BE2C (cell line): ENCODE data around the gene ZNF688.

ENCODE experiments used
- DNase-seq: peaks from one replicate; pipeline ENCODE4 v3.0.0-alpha.2; 2020
- H3K27me3 ChIP-seq: fragments of 250-450 bp; sonication (Bioruptor Pico); 2 replicates; pipeline ENCODE4 v1.5.1; 2020; ENCODE audit warnings: mild to moderate bottlenecking
- H3K36me3 ChIP-seq: fragments of 250-450 bp; sonication (Bioruptor Pico); 2 replicates; pipeline ENCODE4 v1.5.1; 2020; ENCODE audit warnings: mild to moderate bottlenecking
- H3K4me1 ChIP-seq: fragments of 250-450 bp; sonication (Bioruptor Pico); 2 replicates; pipeline ENCODE4 v1.5.1; 2020
- H3K4me3 ChIP-seq: 2 replicates; pipeline ENCODE4 v1.5.1; 2011; ENCODE audit warnings: low read depth, low read length
- H3K9me3 ChIP-seq: fragments of 250-450 bp; sonication (Bioruptor Pico); 2 replicates; pipeline ENCODE4 v1.5.1; 2020
- TF ChIP-seq, protein P1 (sequence below): IDR thresholded peaks from 2 replicates; pipeline ENCODE4 v1.5.1; 2012; ENCODE audit warnings: mild to moderate bottlenecking, low read depth, low read length

ZNF688 gene

DNA sequence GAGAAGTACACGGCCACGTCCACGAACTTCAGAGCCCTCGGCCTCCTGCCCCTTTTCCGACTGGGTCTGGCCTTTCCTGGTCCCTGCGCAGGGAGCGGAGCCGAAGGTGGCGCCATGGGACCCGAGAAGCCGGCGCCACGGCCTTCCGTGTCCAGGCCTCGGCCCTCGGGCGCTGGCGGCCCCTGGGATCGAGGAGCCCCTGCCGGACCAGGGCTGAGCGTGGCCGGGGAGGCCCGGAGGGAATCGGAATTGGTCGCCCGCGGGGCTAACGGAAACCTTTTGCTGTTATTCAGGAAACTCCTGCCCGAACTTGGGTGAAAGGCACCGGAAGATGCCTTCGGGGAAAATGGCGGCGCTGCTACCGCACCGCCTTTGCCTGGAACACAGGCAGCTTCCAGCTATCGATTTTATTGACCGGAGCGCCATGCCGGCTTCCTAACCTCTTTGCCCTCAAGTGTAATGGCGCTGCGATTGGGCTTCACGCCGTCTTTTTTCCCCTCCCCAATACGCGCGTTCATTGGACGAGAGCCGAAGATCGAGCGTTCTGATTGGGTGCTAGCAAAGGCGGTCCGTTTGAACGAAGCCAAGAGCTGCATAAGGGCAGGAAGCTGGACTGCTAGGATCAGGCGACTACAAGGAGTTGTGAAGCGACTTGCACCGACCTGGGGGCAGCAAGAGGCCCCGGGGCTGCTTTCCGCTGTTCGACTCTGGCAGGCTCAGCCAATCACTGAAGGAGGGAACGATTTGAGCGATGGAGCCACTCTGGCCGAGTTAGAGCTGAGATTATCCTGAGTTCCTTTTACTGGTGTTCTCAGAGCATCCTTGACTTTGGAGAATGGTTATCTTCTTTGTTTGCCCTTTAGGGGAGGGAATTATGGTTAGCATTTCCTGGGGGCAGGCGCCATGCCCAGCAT, 38.7 kb upstream of the ZNF688 start, which contains the start of gene ZNF689:
Gene ZNF689 (minus strand): TSS at position 464 of the 914 bp plus-strand sequence. CDS start 348 bp downstream, at position 116.
- H3K9me3 ChIP-seq = no peaks in the 10 kb centered on the region
- TF ChIP-seq, protein P1, sequence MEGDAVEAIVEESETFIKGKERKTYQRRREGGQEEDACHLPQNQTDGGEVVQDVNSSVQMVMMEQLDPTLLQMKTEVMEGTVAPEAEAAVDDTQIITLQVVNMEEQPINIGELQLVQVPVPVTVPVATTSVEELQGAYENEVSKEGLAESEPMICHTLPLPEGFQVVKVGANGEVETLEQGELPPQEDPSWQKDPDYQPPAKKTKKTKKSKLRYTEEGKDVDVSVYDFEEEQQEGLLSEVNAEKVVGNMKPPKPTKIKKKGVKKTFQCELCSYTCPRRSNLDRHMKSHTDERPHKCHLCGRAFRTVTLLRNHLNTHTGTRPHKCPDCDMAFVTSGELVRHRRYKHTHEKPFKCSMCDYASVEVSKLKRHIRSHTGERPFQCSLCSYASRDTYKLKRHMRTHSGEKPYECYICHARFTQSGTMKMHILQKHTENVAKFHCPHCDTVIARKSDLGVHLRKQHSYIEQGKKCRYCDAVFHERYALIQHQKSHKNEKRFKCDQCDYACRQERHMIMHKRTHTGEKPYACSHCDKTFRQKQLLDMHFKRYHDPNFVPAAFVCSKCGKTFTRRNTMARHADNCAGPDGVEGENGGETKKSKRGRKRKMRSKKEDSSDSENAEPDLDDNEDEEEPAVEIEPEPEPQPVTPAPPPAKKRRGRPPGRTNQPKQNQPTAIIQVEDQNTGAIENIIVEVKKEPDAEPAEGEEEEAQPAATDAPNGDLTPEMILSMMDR = no peak
- H3K4me3 ChIP-seq = peak within 1 kb of the TSS; percentile 93
- H3K4me1 ChIP-seq = peaks cover 1% of the 10 kb centered on the region
- DNase-seq = peak; percentile 94
- H3K36me3 ChIP-seq = peaks cover 20% of the 10 kb centered on the region
- no peaks in the 10 kb centered on the region for H3K27me3 ChIP-seq

DNA sequence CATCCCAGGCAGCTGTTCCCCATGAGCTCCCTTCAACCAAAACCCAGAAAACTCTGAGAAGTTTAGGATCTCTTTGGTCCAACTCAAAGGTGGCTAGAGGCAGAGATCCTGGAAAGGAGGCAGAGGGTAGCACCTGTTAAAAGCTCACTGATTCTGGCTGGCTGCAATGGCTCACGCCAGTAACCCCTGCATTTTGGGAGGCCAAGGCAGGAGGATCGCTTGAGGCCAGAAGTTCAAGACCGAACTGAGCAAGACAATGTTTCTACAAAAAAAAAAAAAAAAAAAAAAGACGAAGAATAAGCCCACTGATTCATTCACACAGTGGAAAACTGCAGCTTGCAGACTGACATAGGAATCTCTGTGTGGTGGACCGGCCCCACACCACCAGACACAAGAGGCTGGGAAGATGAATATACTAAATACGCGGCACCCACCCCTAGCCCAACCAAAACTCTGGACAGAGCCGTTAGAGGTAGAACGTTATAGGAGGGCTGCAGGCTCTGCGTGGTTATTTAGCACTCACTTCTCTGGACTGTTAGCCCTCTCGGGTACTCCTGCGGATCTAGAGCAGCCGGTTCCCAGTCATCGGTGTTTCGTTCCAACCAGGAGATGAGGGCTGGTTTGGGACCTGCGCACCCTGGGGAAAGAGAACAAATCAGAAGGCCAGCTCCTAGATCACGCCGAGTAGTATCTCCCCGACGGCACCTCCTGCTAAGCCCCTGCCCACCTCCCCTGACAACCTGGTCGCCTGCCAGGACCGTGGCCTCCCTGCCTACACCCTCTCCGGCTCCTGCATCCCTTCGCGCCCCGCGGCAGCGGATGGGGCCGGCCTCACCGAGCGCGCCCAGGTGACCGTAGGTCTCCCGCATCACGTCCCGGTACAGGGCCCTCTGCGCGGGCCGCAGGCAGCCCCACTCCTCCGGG, 37.8 kb upstream of the ZNF688 start:
- Histone ChIP-seq H3K4me1 (no peaks in the 10 kb centered on the region), H3K9me3 (no peaks in the 10 kb centered on the region), H3K27me3 (no peaks in the 10 kb centered on the region), H3K4me3 (peak overlapping the region; percentile 93), H3K36me3 (peaks cover 29% of the 10 kb centered on the region)
- DNase-seq = peak; percentile 65
- TF ChIP-seq, protein P1 = no peak

DNA sequence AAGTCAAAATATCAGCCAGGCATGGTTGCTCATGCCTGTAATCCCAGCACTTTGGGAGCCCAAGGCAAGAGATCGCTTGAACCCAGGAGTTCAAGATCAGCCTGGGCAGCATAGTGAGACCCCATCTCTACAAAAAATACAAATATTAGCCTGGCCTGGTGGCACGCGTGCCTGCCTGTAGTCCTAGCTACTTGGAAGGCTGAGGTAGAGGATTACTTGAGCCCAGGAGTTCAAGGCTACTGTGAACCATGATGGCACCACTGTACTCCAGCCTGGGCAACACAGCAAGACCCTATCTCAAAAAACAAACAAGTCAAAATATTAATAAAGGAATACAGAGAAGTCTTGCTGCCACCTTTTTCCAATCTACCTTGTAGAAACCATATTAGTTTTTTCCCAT, 34.5 kb upstream of the ZNF688 start:
- H3K9me3 ChIP-seq = no peaks in the 10 kb centered on the region
- H3K4me1 ChIP-seq = no peaks in the 10 kb centered on the region
- no peaks in the 10 kb centered on the region for H3K27me3 ChIP-seq
- DNase-seq = no peak
- H3K36me3 ChIP-seq = peaks cover 38% of the 10 kb centered on the region
- TF ChIP-seq, protein P1 = no peak
- H3K4me3 ChIP-seq = no peak overlapping the region

DNA sequence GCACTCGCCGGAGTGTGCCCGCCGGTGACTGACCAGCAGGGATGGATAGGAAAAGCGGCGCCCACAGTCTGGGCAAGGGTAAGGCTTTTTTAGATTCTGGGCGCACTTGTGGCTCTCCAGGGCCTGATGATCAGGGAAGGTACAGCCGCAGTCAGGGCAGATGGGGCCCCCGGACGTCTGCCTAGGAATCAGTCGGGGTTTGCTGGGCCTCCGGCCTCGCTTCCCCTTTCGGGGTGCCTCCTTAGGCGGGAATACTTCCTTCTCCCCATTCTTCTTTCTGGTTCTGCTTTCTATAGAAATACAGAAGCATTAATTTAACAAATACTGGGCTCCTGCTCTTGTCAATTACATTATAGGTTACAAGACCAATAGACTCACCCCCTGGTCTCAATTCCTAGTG, 33.6 kb upstream of the ZNF688 start:
- Histone ChIP-seq H3K9me3 (no peaks in the 10 kb centered on the region), H3K36me3 (peaks cover 38% of the 10 kb centered on the region), H3K27me3 (no peaks in the 10 kb centered on the region), H3K4me3 (no peak overlapping the region), H3K4me1 (no peaks in the 10 kb centered on the region)
- TF ChIP-seq, protein P1 = no peak
- no peak for DNase-seq

DNA sequence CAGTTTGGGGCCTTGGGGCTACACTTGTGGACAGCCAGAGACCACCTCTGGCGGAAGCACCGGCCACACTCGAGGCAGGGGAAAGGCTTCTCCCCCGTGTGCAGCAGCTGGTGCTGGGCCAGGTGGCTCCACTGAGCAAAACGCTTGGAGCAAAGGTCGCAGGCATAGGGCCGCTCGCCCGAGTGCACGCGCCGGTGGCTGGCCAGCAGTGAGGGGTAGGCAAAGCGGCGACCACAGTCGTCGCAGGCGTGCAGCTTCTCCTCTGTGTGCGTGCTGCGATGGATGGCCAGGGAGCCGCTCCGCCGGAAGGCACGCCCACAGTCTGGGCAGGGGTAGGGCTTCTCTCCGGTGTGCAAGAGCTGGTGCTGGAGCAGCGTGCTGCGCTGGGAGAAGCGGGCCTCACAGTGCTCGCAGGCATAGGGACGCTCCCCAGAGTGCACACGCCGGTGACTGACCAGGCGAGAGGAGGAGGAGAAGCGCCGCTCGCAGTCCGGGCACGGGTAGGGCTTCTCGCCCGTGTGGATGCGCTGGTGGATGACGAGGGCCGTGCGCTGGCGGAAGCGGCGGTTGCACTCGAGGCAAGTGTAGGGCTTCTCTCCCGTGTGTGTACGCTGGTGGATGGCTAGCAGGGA, 32.9 kb upstream of the ZNF688 start:
- peaks cover 34% of the 10 kb centered on the region for H3K36me3 ChIP-seq
- no peak overlapping the region for H3K4me3 ChIP-seq

More for the DNA sequence above, 32.9 kb upstream of the ZNF688 start:
- no peak for DNase-seq
- Histone ChIP-seq H3K4me1 (no peaks in the 10 kb centered on the region), H3K9me3 (no peaks in the 10 kb centered on the region), H3K27me3 (no peaks in the 10 kb centered on the region)
- TF ChIP-seq, protein P1 = no peak
